Right lobe of liver (tissue), 6 donors: ENCODE results near the gene RING1. TPM values are rescaled to one million over a fixed set of nuclear protein-coding genes. Genes with fewer than 3 reads are reported as not detected.
A peak's percentile ranks its signal among the peaks of the same experiment; 100 is the strongest.

Source experiments
- ATAC-seq, 4 donors: fragments of 200-7000 bp; cut with Tn5 transposase; one replicate each; pipeline ENCODE4 v1.9.1; 2020; ENCODE audit warnings: mild to moderate bottlenecking in 4 of 4, moderate library complexity in 4 of 4
- DNase-seq, 3 donors: peaks; one replicate each; pipeline ENCODE4 v3.0.0-alpha.2; 2020
- H3K27ac ChIP-seq, 3 donors: fragments of 200-600 bp; one replicate each; pipeline ENCODE4 v1.8.0; 2022
- H3K27me3 ChIP-seq, 2 donors: fragments of 200-600 bp; one replicate each; pipeline ENCODE4 v1.8.0; 2022
- H3K36me3 ChIP-seq, 4 donors: fragments of 200-600 bp; sonication (generic) in 1 of 4; one replicate each; pipeline versions ENCODE4 v1.5.1 to v1.8.0; 2017 to 2022; ENCODE audit warnings: control low read depth in 1 of 4
- H3K4me1 ChIP-seq, 4 donors: fragments of 200-600 bp; sonication (generic) in 1 of 4; one replicate each; pipeline versions ENCODE4 v1.5.1 to v1.8.0; 2017 to 2022; ENCODE audit warnings: control low read depth in 1 of 4
- H3K4me3 ChIP-seq, 3 donors: fragments of 200-600 bp; one replicate each; pipeline ENCODE4 v1.8.0; 2022
- H3K9me3 ChIP-seq, 4 donors: fragments of 200-600 bp; sonication (generic) in 1 of 4; one replicate each; pipeline versions ENCODE4 v1.5.1 to v1.8.0; 2017 to 2022; ENCODE audit warnings: control low read depth in 1 of 4
- POLR2A ChIP-seq: fragments of 450-650 bp; IDR thresholded peaks from one replicate; pipeline ENCODE4 v1.6.1; 2017; ENCODE audit warnings: antibody characterized with exemption, mild to moderate bottlenecking
- WGBS: methylation state at CpG from one replicate; pipeline ENCODE4 v1.1.6; 2018; ENCODE audit warnings: low coverage, low lambda C conversion rate; ENCODE audit not compliant: insufficient coverage; ENCODE audit errors: missing lambda C conversion rate; 5-methylcytosine and 5-hydroxymethylcytosine counted together
- intact Hi-C, 2 donors: fragments of 100-400 bp; cut with DNase I; formaldehyde crosslinking; loops; one replicate each; pipeline versions ENCODE4 v1.11.2 to v1.14.1; 2022
- total RNA-seq, 6 experiments: library from RNA; depleted of rRNA in 2 of 6; stranded (reverse); fragments of >200 nt in 2 of 6; fragmentation: NEBNext Ultra II Directional in 3 of 6; extraction: Animal tissue kit (Norgen Biotek cat#: 25700) in 3 of 6; gene quantifications; one replicate each; pipeline versions ENCODE4 v1.1.0 to v1.2.4, GENCODE V29; 2016 to 2023
- TF ChIP-seq, protein P1 (sequence below), 4 donors: fragments of 200-600 bp in 3 of 4; fragments of 450-650 bp in 1 of 4; IDR thresholded peaks; one replicate each; pipeline versions ENCODE4 v1.5.1 to v1.8.0; 2016 to 2022; ENCODE audit warnings: antibody characterized with exemption in 4 of 4, mild to moderate bottlenecking in 2 of 4
- donor health status: DM: no; HTN: yes; CAD: no.
- donor health status: DM: no; HTN: no; CAD: no.
- donor health status: DM: no; HTN: no; CAD: no.
- donor health status: DM: no; HTN: yes; CAD: no.
- donor health status: DM: no; HTN: yes; CAD: no.

Gene RING1
- total RNA-seq, 6 experiments from 2014 or later = 7.5 to 21.3 (median 19.7) TPM

DNA sequence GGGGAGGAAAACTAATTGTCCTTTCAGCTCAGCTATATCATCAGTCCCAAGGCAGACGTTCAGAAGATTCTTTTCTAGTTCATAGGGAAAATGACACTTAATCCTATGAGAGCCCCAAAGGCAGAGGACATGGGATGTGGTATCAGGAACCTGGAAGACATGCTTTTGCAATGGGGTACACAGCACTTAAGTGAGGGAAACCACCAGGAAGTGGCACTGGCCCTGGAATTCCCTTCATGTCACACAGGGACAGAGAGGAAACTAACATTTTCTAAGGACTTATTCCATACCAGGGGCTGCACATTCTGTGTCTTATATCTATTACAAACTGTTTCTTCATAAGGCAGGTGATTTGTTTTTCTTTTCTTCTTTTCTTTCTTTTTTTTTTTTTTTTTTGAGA, 35.2 kb downstream of the RING1 start:
- WGBS = 33% methylated on average over 1 of the region's 1 CpG
- H3K27me3 ChIP-seq = no peaks in the 10 kb centered on the region
- no peak for TF ChIP-seq POLR2A
- TF ChIP-seq, protein P1, sequence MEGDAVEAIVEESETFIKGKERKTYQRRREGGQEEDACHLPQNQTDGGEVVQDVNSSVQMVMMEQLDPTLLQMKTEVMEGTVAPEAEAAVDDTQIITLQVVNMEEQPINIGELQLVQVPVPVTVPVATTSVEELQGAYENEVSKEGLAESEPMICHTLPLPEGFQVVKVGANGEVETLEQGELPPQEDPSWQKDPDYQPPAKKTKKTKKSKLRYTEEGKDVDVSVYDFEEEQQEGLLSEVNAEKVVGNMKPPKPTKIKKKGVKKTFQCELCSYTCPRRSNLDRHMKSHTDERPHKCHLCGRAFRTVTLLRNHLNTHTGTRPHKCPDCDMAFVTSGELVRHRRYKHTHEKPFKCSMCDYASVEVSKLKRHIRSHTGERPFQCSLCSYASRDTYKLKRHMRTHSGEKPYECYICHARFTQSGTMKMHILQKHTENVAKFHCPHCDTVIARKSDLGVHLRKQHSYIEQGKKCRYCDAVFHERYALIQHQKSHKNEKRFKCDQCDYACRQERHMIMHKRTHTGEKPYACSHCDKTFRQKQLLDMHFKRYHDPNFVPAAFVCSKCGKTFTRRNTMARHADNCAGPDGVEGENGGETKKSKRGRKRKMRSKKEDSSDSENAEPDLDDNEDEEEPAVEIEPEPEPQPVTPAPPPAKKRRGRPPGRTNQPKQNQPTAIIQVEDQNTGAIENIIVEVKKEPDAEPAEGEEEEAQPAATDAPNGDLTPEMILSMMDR (IDR thresholded peaks at IDR 0.05) = no peak
- no peak overlapping the region for H3K4me3 ChIP-seq
- H3K27ac ChIP-seq = no peak overlapping the region
- no peaks in the 10 kb centered on the region for H3K36me3 ChIP-seq
- peaks cover 0 to 5% (median under 1%) of the 10 kb centered on the region in 4 donors for H3K4me1 ChIP-seq
- no peaks in the 10 kb centered on the region for H3K9me3 ChIP-seq
- intact Hi-C loops = loop anchor here in 1 of 2 donors (10.0 kb wide), 1 partner anchor 79 kb away; no protein-coding TSS in a partner anchor
- DNase-seq (no peak), ATAC-seq (no peak)

DNA sequence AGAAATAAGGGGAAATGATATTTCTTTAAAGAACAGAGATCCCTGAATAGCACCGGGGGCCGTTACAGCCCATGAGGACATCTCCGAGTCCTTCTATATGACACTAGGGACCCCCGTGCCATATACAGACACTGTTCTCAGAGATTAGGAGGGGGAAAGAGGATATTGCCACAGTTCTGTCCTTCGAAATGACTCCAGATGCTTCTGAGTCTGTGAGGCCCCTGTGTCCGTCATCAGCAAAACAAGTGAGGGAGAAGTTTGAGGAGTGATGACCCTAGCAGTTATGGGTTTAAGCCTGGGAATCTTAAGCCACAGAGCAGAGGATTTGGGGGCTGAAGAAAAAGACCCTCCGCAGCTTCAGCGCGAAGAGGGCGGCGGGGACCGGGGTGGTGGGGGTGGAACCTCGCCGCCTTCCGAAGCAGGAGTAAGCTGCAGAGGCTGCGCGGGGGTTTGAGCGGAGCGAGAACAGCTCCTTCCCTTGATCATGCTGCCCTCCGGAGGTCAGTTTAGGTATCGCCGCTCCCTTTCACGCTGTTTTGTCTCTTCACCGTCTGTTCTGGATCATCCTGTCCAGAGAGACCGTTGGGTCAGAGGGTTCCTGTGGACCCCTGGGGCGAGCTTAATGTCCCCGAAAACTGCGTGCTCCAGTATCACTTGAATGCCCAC, 39.8 kb downstream of the RING1 start:
- ATAC-seq = peak; percentile 74 to 81 (median 78)
- TF ChIP-seq, protein P1 (IDR thresholded peaks at IDR 0.05) = peak; percentile 93 to 98 (median 98)
- TF ChIP-seq POLR2A = no peak
- 21% methylated on average over 6 of the region's 28 CpGs for WGBS
- no peaks in the 10 kb centered on the region for H3K27me3 ChIP-seq
- intact Hi-C loops = loop anchor here (5.0 to 10.0 kb wide), 2 partner anchors 81 to 83 kb away; no protein-coding TSS in a partner anchor
- peak; percentile 88 to 89 (median 89) for DNase-seq
- H3K36me3 ChIP-seq = peaks cover 0 to 5% (median 0%) of the 10 kb centered on the region in 4 donors
- peaks cover 0 to 17% (median 7%) of the 10 kb centered on the region in 4 donors for H3K4me1 ChIP-seq
- H3K4me3 ChIP-seq = peak overlapping the region; percentile 48 to 55 (median 52)
- no peaks in the 10 kb centered on the region for H3K9me3 ChIP-seq
- peak overlapping the region; percentile 70 to 86 (median 71) for H3K27ac ChIP-seq

DNA sequence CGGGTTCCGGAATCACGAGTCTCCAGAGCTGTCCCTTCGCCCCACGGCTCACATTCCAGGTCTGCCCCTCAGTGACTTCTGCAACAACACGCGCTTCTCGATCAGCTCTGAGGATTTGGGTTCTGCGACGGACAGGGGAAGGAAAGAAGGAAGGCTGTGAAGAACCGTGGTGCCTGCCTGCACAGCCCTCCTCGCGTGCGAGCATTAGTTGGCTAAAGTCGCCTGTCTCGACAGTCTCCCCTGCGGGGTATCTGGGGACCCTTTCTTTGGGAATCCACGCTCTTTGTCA, 40.3 kb downstream of the RING1 start:
- H3K9me3 ChIP-seq = no peaks in the 10 kb centered on the region
- intact Hi-C loops = loop anchor here (5.0 to 10.0 kb wide), 2 partner anchors 81 to 84 kb away; no protein-coding TSS in a partner anchor
- WGBS = 0% methylated on average over 9 of the region's 18 CpGs
- peaks cover 0 to 5% (median 0%) of the 10 kb centered on the region in 4 donors for H3K36me3 ChIP-seq
- H3K4me3 ChIP-seq = peak overlapping the region; percentile 48 to 55 (median 52)
- peak; percentile 0 to 7 (median 4) for ATAC-seq
- peak in 1 of 3 donors; percentile 41 for DNase-seq
- peak overlapping the region; percentile 70 to 86 (median 71) for H3K27ac ChIP-seq
- no peaks in the 10 kb centered on the region for H3K27me3 ChIP-seq
- peaks cover 0 to 17% (median 7%) of the 10 kb centered on the region in 4 donors for H3K4me1 ChIP-seq
- TF ChIP-seq, protein P1 (IDR thresholded peaks at IDR 0.05) = no peak
- TF ChIP-seq POLR2A = no peak

DNA sequence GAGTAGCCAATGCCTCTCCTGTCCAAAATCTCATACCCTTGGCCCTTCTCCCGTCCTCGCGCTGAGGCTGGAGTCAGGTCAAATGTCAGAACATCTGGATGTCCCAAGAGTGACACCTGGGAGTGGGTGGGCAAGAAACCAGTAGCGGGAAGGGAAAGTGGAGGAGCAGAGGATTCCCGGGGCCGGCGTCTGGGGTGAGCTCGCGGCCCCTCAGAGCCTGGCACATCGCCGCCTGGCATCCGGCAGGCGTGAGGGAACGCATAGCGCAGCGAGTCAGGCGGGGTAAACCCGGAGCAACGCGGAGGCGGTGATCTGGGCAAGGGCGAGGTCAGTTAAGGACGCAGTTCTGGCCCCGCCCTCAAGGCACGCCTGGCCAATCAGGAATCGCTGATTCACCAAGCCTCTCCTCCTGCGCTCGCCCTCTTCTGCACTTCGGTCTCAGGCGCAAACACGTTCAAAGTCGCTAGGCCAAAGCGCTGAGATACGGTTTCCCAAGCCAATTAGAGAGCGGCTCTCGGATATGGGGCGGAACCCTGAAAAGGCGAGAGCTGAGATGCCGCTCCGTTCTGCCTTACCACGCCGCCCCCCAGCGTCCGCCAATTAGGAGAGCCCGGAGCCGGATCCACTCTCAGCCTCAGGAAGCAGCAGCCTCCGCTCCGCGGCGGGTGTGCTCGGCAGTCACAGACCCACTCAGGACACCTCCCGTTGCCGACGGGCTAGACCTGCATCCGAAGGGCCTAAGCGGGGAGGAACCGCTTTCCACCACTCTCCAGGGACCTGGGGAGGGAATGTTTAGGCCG, 40.8 kb downstream of the RING1 start:
- Histone ChIP-seq H3K27me3 (no peaks in the 10 kb centered on the region), H3K36me3 (peaks cover 0 to 5% (median 0%) of the 10 kb centered on the region in 4 donors), H3K9me3 (no peaks in the 10 kb centered on the region), H3K27ac (peak overlapping the region; percentile 75 to 86 (median 85)), H3K4me1 (peaks cover 0 to 17% (median 7%) of the 10 kb centered on the region in 4 donors), H3K4me3 (peak overlapping the region; percentile 52 to 58 (median 55))
- peak; percentile 97 to 99 (median 98) for DNase-seq
- 2% methylated on average over 12 of the region's 58 CpGs for WGBS
- intact Hi-C loops = loop anchor here (5.0 to 10.0 kb wide), 2 partner anchors 82 to 84 kb away; no protein-coding TSS in a partner anchor
- ATAC-seq = peak; percentile 91 to 95 (median 94)
- peak; percentile 85 for TF ChIP-seq POLR2A
- TF ChIP-seq, protein P1 (IDR thresholded peaks at IDR 0.05) = peak in 3 of 4 donors; percentile 30 to 41 (median 35)
